Inflammatory macrophage treated with lipopolysaccharide for 4 hours (primary cell): ENCODE results near the gene ITPRID1.
"Not testable (repeated sequence)": the region's sequence is repeated elsewhere in the genome, so short reads cannot be mapped to it uniquely, and the experiment has no call there.

Experiments
- DNase-seq: peaks from one replicate; pipeline ENCODE4 v3.0.0-alpha.2; 2020

ITPRID1 gene

GRCh38 chr7:31517513-31517912, 3.6 kb downstream of the ITPRID1 start:
- no peak for DNase-seq

DNA sequence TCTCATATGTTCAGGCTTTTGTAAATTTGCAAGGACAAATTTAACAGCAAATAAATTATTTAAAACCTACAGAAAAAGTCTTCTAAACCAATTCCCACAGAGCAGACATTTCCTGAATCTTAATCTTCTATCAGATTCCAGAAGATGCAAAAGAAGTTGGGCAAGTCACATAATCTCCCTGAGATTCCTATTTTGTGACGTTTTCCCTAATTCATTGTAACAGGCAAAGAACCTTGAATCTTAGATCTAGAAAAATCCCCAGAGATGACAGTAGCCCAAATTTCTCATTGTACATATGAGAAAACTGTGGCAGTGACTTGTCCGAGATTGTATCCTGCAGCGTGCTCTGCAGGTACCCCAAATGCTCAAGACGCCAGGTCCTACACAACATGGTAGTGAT, 4.9 kb downstream of the ITPRID1 start:
- DNase-seq, result no peak

- no peak for DNase-seq
These were observed 7.6 kb downstream of the ITPRID1 start for GRCh38 chr7:31521336-31522010.

DNA sequence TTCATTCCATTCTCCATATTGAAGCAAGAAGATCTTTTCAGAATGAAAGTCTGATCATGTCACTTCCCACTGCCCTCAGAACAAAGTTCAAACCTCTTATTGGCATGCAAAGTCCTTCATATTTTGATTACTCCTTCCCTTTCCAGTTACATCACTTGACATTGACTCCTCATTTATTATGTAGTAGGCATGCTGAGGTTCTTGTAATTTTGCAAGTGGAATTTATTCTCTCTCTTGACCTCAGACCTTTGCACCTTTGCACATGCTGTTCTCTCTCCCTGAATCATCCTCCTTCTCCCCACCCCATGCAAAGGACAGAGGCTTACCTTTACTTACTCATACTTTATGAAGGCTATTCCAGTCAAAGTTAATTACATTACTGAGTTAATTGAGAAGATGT, 13.0 kb downstream of the ITPRID1 start:
- no peak for DNase-seq

DNA sequence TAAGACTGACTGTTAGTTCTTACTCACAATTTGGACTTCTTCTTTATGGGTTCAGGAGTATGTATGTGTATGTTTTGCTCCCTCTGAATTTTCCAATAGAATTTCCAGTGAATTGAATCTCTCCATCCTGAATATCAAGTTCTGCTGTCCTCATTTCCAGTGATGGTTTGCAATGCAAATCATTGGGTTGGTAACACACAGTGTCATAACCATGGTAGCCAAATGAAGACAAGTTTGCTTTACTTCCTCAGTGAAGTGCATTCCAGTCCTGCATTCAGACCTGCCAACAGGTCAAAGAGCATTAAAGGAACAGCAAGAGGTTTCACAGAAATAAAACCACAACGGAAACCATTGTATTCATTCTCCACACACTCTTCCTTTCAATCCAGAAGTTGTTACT, 15.2 kb downstream of the ITPRID1 start:
- no peak for DNase-seq

DNA sequence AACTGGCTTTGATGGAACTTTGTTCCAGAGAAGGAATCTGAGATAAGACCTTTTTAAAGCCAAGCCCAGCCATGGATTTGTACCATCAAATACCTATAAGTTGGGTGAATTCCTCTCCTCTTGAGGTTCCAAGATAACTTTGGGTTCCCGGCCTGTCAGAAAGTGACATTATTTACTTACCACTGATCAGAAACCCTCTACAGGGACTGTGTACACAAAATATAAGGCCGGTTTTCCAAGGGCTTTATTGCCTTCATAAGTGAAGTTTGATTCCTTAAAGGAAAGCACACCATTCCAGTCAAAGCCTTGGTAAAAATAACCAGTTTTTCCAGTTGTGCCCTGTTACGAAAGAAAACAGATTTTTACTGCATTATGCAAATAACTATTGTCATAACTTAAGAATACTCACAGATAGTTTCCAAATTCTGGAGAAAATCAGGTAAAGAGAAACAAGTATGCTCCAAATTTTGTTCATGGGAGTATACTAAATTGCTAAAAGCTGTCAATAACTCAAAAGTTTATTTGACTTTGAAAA, 26.8 kb downstream of the ITPRID1 start:
- not testable (repeated sequence) for DNase-seq

DNA sequence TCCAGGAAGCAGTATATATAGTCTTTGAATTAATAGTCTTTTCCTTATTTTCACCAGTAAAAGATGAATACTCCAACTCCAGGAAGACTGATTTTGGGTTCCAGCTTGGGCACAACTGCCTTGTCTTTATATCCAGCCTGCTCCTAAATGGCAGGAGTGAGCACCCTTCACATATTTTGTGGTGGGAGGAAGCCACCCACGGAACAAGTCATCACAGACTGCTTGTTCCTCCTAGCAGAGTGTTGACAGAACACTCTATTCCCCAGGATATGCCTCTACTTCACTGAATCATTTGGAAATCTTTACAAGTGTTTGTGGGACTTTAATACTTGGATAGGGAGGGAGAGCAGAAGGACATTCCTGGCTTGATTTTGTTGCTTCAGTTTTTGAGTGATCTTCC, 31.7 kb downstream of the ITPRID1 start:
- DNase-seq, result peak; percentile 9

DNA sequence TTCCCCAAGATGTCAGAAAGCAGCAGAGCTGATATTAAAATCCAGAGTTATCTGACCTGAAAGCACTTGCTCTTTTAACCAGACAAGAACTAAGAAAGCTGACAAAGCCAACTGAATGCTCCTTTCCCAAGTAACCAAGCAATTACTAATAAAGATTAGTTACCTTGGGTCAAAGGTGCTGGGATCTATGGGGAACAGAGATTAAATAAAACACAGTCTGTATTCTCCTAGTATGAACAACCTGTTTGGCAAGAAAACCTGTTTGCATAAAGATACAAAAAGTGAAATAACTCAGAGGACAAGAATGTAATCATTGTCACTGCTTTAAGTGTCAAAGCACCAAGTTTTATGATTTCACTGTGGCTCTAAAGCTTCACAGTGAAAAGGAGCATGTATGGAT, 35.7 kb downstream of the ITPRID1 start:
- DNase-seq, result no peak

GRCh38 chr7:31550432-31550831, 36.5 kb downstream of the ITPRID1 start:
- DNase-seq, result no peak

- DNase-seq, result no peak
These were observed 39.8 kb downstream of the ITPRID1 start for GRCh38 chr7:31553661-31554081.

- DNase-seq, result no peak
These were observed 48.1 kb downstream of the ITPRID1 start for GRCh38 chr7:31562002-31562401.

GRCh38 chr7:31563522-31563921, 49.6 kb downstream of the ITPRID1 start:
- no peak for DNase-seq

- DNase-seq, result no peak
These were observed 50.1 kb downstream of the ITPRID1 start for GRCh38 chr7:31563951-31564350.

- no peak for DNase-seq
These were observed 50.8 kb downstream of the ITPRID1 start for GRCh38 chr7:31564661-31565060.

GRCh38 chr7:31569528-31569927, 55.6 kb downstream of the ITPRID1 start:
- DNase-seq, result no peak

DNA sequence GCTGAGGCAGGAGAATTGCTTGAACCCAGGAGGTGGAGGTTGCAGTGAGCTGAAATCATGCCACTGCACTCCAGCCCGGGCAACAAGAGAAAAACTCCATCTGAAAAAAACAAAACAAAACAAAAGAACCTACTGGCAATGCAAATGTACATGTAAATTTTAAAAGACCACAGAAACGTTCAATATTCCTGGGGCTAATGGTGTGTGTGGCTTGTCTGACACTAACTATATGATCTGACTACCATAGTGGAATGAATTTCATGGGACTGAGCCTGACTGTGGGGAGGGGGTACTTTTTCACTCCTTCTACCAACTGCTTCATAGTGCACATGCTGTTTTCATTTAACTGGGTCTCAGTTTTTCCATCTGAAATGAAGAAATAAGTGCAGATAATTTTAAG, 69.6 kb downstream of the ITPRID1 start:
- no peak for DNase-seq

DNA sequence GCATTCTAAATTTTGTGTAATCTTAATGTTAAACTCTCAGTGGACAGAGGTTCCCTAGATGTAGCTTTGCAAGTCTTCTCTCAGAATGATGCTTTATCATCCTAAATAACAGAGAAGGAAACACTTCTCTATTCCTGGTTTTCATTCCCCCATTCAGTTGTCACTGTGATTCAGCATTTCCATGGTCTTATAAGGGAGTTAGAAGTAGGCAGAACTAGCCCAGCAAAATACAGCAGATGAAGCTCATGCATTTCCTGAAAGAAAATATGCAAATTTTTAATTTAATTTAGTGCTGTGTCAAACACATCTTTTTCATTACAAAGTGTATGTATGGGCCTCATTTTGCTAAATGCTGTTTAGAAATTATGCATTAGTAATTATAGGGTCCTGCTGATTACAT, 70.1 kb downstream of the ITPRID1 start:
- DNase-seq, result peak; percentile 1

DNA sequence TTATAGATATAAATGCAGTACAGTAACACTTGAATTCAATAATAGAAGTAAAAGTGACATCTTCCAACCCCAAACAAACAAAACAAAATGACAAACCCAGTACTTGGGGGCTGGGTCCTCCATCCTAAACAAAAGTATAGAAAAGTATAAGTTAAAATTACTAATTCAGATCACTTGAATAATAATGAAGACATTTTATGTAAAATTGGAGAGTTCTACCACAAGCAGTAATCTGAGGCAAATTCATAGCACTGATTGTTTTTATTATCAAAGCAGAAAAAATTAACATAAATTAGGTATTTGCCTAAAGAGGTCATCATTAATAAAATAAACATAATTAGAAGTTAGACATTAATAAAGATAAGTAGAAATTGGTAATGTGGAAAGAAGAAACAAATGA, 81.5 kb downstream of the ITPRID1 start:
- no peak for DNase-seq

GRCh38 chr7:31602041-31602625, 88.2 kb downstream of the ITPRID1 start:
- no peak for DNase-seq

GRCh38 chr7:31603046-31603445, 89.2 kb downstream of the ITPRID1 start:
- no peak for DNase-seq

- DNase-seq, result no peak
These were observed 99.7 kb downstream of the ITPRID1 start for GRCh38 chr7:31613604-31614003.

GRCh38 chr7:31633467-31633866, 119.6 kb downstream of the ITPRID1 start:
- no peak for DNase-seq

GRCh38 chr7:31633894-31634494, 120.1 kb downstream of the ITPRID1 start:
- DNase-seq, result peak; percentile 54

- peak; percentile 59 for DNase-seq
These were observed 126.5 kb downstream of the ITPRID1 start for GRCh38 chr7:31640381-31640780.
